Caco-2 (cell line): Measurements from ENCODE around the gene OMA1. TPM values are rescaled to one million over a fixed set of nuclear protein-coding genes. Genes with fewer than 3 reads are reported as not detected.
"Not testable (repeated sequence)": the region's sequence is repeated elsewhere in the genome, so short reads cannot be mapped to it uniquely, and the experiment has no call there.

Experiments used
- BruUV-seq: library from RNA; stranded (reverse); fragments of 400-500 nt; replicated peaks from 2 replicates; lab custom pipeline; 2021; lab: Mats Ljungman, UMichigan
- CTCF ChIA-PET: fragments of 300-600 bp; sonication (Branson Sonifier 250); formaldehyde crosslinking; loops from one replicate; lab custom pipeline; 2022; ENCODE audit warnings: antibody characterized with exemption; lab: Charles Lee
- POLR2A ChIA-PET: fragments of 300-600 bp; sonication (Branson Sonifier 250); formaldehyde crosslinking; loops from one replicate; lab custom pipeline; 2022; ENCODE audit warnings: antibody characterized with exemption; lab: Charles Lee
- DNase-seq, 2 experiments: peaks; one replicate each; pipeline versions ENCODE4 v3.0.0 to v3.0.0-alpha.2; 2020 to 2022
- H3K27me3 ChIP-seq: replicated peaks from 2 replicates; pipeline ENCODE4 v1.6.0; 2011; ENCODE audit warnings: low read length; ENCODE audit not compliant: control insufficient read depth, insufficient read depth
- H3K36me3 ChIP-seq: 2 replicates; pipeline ENCODE4 v1.5.1; 2011; ENCODE audit warnings: low read length; ENCODE audit not compliant: control insufficient read depth, insufficient read depth
- H3K4me1 ChIP-seq: fragments of 250-450 bp; sonication (Bioruptor Pico); 2 replicates; pipeline ENCODE4 v1.5.1; 2020; ENCODE audit warnings: mild to moderate bottlenecking
- H3K4me3 ChIP-seq: 2 replicates; pipeline ENCODE4 v1.5.1; 2011; ENCODE audit warnings: low read depth, mild to moderate bottlenecking, control low read depth, low read length
- H3K9me3 ChIP-seq: fragments of 250-450 bp; sonication (Bioruptor Pico); 2 replicates; pipeline ENCODE4 v1.5.1; 2020; ENCODE audit warnings: mild to moderate bottlenecking, moderate library complexity
- H3K27ac Mint-ChIP-seq: one replicate; pipeline ENCODE4 v1.8.0; 2022; ENCODE audit warnings: mixed read lengths; ENCODE audit not compliant: unreplicated experiment
- H3K27me3 Mint-ChIP-seq: one replicate; pipeline ENCODE4 v1.8.0; 2022; ENCODE audit warnings: mixed read lengths; ENCODE audit not compliant: insufficient read depth, unreplicated experiment
- H3K36me3 Mint-ChIP-seq: one replicate; pipeline ENCODE4 v1.8.0; 2022; ENCODE audit warnings: mild to moderate bottlenecking, mixed read lengths; ENCODE audit not compliant: insufficient read depth, unreplicated experiment
- H3K4me1 Mint-ChIP-seq: one replicate; pipeline ENCODE4 v1.8.0; 2022; ENCODE audit warnings: low read depth, mixed read lengths; ENCODE audit not compliant: unreplicated experiment
- H3K4me3 Mint-ChIP-seq: one replicate; pipeline ENCODE4 v1.8.0; 2022; ENCODE audit warnings: mild to moderate bottlenecking, moderate library complexity, mixed read lengths; ENCODE audit not compliant: unreplicated experiment
- H3K9me3 Mint-ChIP-seq: one replicate; pipeline ENCODE4 v1.8.0; 2022; ENCODE audit warnings: mixed read lengths; ENCODE audit not compliant: unreplicated experiment
- CTCF ChIP-seq, 2 experiments: fragments of 200-600 bp in 1 of 2; IDR thresholded peaks; 1 replicate in 1 of 2; 2 replicates in 1 of 2; pipeline versions ENCODE4 v1.5.1 to v1.8.0; 2011 to 2022; ENCODE audit warnings: antibody characterized with exemption in 1 of 2, control low read depth in 1 of 2, inconsistent platforms in 1 of 2, low read depth in 1 of 2, low read length in 1 of 2, mild to moderate bottlenecking in 1 of 2, moderate library complexity in 1 of 2; ENCODE audit not compliant: insufficient read depth in 1 of 2, severe bottlenecking in 1 of 2, unreplicated experiment in 1 of 2
- intact Hi-C: fragments of 100-400 bp; cut with micrococcal nuclease; formaldehyde crosslinking; loops from one replicate; pipeline ENCODE4 v1.10.0; 2022; ENCODE audit not compliant: unreplicated experiment
- total RNA-seq: library from RNA; stranded (reverse); gene quantifications from 2 replicates; pipeline ENCODE4 v1.2.3, GENCODE V29; 2022

Gene OMA1
- total RNA-seq, 1 experiment from 2014 or later, result 6.9 TPM

- Mint-ChIP-seq H3K36me3 (no peaks in the 10 kb centered on the region), H3K27me3 (no peaks in the 10 kb centered on the region), H3K9me3 (no peaks in the 10 kb centered on the region), H3K27ac (no peak overlapping the region), H3K4me3 (no peak overlapping the region), H3K4me1 (peaks cover 13% of the 10 kb centered on the region)
- DNase-seq, result no peak
- BruUV-seq, result no TSS peak
- H3K9me3 ChIP-seq, result no peaks in the 10 kb centered on the region
- ChIA-PET CTCF (no interaction called here), POLR2A (no interaction called here)
- H3K4me3 ChIP-seq, result no peak overlapping the region
- TF ChIP-seq CTCF (IDR thresholded peaks at IDR 0.05; ENCODE audit: insufficient read depth in 1 of 2, low read depth in 1 of 2, low read length in 1 of 2, severe bottlenecking in 1 of 2, unreplicated experiment in 1 of 2), result no peak
- no peaks in the 10 kb centered on the region for H3K36me3 ChIP-seq
- intact Hi-C loops, result no loop called here
- H3K4me1 ChIP-seq, result 0 out of 2 replicates have a peak, but pooled peaks cover 4% of the 10 kb centered on the region
- no peaks in the 10 kb centered on the region for H3K27me3 ChIP-seq
These were observed 38.6 kb upstream of the OMA1 start for GRCh38 chr1:58585166-58585565.

GRCh38 chr1:58584082-58584895, 37.8 kb upstream of the OMA1 start:
- Histone ChIP-seq H3K4me3 (no peak overlapping the region), H3K9me3 (no peaks in the 10 kb centered on the region)
- BruUV-seq, result no TSS peak

GRCh38 chr1:58583496-58583895, 37.0 kb upstream of the OMA1 start:
- Histone ChIP-seq H3K27me3 (no peaks in the 10 kb centered on the region), H3K4me1 (0 out of 2 replicates have a peak, but pooled peaks cover 4% of the 10 kb centered on the region), H3K9me3 (no peaks in the 10 kb centered on the region), H3K4me3 (no peak overlapping the region), H3K36me3 (no peaks in the 10 kb centered on the region)
- no TSS peak for BruUV-seq
- intact Hi-C loops, result no loop called here
- H3K9me3 Mint-ChIP-seq, result no peaks in the 10 kb centered on the region
- H3K4me1 Mint-ChIP-seq, result peaks cover 13% of the 10 kb centered on the region
- ChIA-PET CTCF (no interaction called here), POLR2A (no interaction called here)
- no peaks in the 10 kb centered on the region for H3K36me3 Mint-ChIP-seq
- H3K27me3 Mint-ChIP-seq, result no peaks in the 10 kb centered on the region
- no peak for TF ChIP-seq CTCF (IDR thresholded peaks at IDR 0.05; ENCODE audit: insufficient read depth in 1 of 2, low read depth in 1 of 2, low read length in 1 of 2, severe bottlenecking in 1 of 2, unreplicated experiment in 1 of 2)
- no peak overlapping the region for H3K4me3 Mint-ChIP-seq
- DNase-seq, result no peak
- no peak overlapping the region for H3K27ac Mint-ChIP-seq

More at GRCh38 chr1:58584082-58584895, 37.8 kb upstream of the OMA1 start:
- Mint-ChIP-seq H3K27me3 (no peaks in the 10 kb centered on the region), H3K4me3 (no peak overlapping the region), H3K4me1 (peaks cover 13% of the 10 kb centered on the region), H3K36me3 (no peaks in the 10 kb centered on the region), H3K9me3 (no peaks in the 10 kb centered on the region), H3K27ac (no peak overlapping the region)
- Histone ChIP-seq H3K36me3 (no peaks in the 10 kb centered on the region), H3K4me1 (0 out of 2 replicates have a peak, but pooled peaks cover 4% of the 10 kb centered on the region), H3K27me3 (no peaks in the 10 kb centered on the region)
- CTCF ChIA-PET, result no interaction called here
- no peak for TF ChIP-seq CTCF (IDR thresholded peaks at IDR 0.05; ENCODE audit: insufficient read depth in 1 of 2, low read depth in 1 of 2, low read length in 1 of 2, severe bottlenecking in 1 of 2, unreplicated experiment in 1 of 2)
- no peak for DNase-seq
- POLR2A ChIA-PET, result no interaction called here
- intact Hi-C loops, result no loop called here

GRCh38 chr1:58582143-58582542, 35.6 kb upstream of the OMA1 start:
- H3K4me1 ChIP-seq, result peaks cover 10% of the 10 kb centered on the region; the same call in 1 of the 2 replicates
- DNase-seq, CTCF ChIA-PET, H3K27me3 Mint-ChIP-seq, H3K9me3 ChIP-seq, H3K27ac Mint-ChIP-seq, H3K36me3 ChIP-seq, intact Hi-C loops, H3K27me3 ChIP-seq, H3K9me3 Mint-ChIP-seq, BruUV-seq, H3K4me3 Mint-ChIP-seq, H3K4me3 ChIP-seq, H3K36me3 Mint-ChIP-seq, POLR2A ChIA-PET: not testable (repeated sequence)
- H3K4me1 Mint-ChIP-seq, result peaks cover 13% of the 10 kb centered on the region
